T-cell (primary cell): ENCODE measurements around the gene SLC41A3. TPM values are rescaled to one million over a fixed set of nuclear protein-coding genes. Genes with fewer than 3 reads are reported as not detected.
A peak's percentile ranks its signal among the peaks of the same experiment; 100 is the strongest.
"Not testable (repeated sequence)": the region's sequence is repeated elsewhere in the genome, so short reads cannot be mapped to it uniquely, and the experiment has no call there.

ENCODE experiments used
- ATAC-seq, 4 experiments: fragments of 200-7000 bp in 3 of 4; fragments of 150-1000 bp in 1 of 4; cut with Tn5 transposase; replicated peaks in 1 of 4; 1 replicate in 3 of 4; 2 replicates in 1 of 4; pipeline ENCODE4 v1.10.0; 2021; ENCODE audit warnings: moderate library complexity in 3 of 4, mild to moderate bottlenecking in 2 of 4, moderate number of reproducible peaks in 1 of 4
- CTCF ChIA-PET, 2 donors: fragments of 300-600 bp; sonication (Branson Sonifier 250); formaldehyde crosslinking; loops; one replicate each; lab custom pipeline; 2022; ENCODE audit warnings: antibody characterized with exemption in 2 of 2; lab: Charles Lee
- POLR2A ChIA-PET, 2 donors: fragments of 300-600 bp; sonication (Branson Sonifier 250); formaldehyde crosslinking; loops; one replicate each; lab custom pipeline; 2022; ENCODE audit warnings: antibody characterized with exemption in 2 of 2; lab: Charles Lee
- DNase-seq, 35 experiments: peaks; one replicate each; pipeline versions ENCODE4 v3.0.0 to v3.0.0-alpha.2; 2013 to 2023
- H3K27ac ChIP-seq: one replicate; pipeline ENCODE4 v1.5.1; 2013; ENCODE audit warnings: low read length
- H3K27me3 ChIP-seq, 2 experiments: replicated peaks in 1 of 2; 1 replicate in 1 of 2; 2 replicates in 1 of 2; pipeline versions ENCODE4 v1.6.1 to v1.7.0; 2013; ENCODE audit warnings: low read length in 1 of 2, mixed read lengths in 1 of 2; ENCODE audit not compliant: control insufficient read depth in 2 of 2, insufficient read depth in 2 of 2; ENCODE audit errors: extremely low read depth in 1 of 2
- H3K36me3 ChIP-seq, 2 donors: 1 replicate in 1 of 2; 2 replicates in 1 of 2; pipeline versions ENCODE4 v1.6.1 to v1.7.0; 2013; ENCODE audit warnings: low read length in 1 of 2; ENCODE audit not compliant: control insufficient read depth in 2 of 2, insufficient read depth in 1 of 2; ENCODE audit errors: extremely low read depth in 1 of 2
- H3K4me1 ChIP-seq, 2 experiments: 1 replicate in 1 of 2; 2 replicates in 1 of 2; pipeline versions ENCODE4 v1.6.1 to v1.7.0; 2013; ENCODE audit warnings: low read length in 2 of 2, mixed read lengths in 1 of 2; ENCODE audit not compliant: insufficient read depth in 2 of 2, control insufficient read depth in 1 of 2; ENCODE audit errors: extremely low read depth in 1 of 2
- H3K4me3 ChIP-seq, 2 donors: 1 replicate in 1 of 2; 2 replicates in 1 of 2; pipeline versions ENCODE4 v1.5.1 to v1.7.0; 2013; ENCODE audit warnings: mild to moderate bottlenecking in 2 of 2, low read length in 1 of 2, moderate library complexity in 1 of 2; ENCODE audit not compliant: control insufficient read depth in 1 of 2; ENCODE audit errors: extremely low read depth in 1 of 2
- H3K9me3 ChIP-seq: 2 replicates; pipeline ENCODE4 v1.7.0; 2013
- H3K27ac Mint-ChIP-seq, 2 donors: one replicate each; pipeline ENCODE4 v1.8.0; 2020 to 2021; ENCODE audit warnings: mild to moderate bottlenecking in 2 of 2, mixed read lengths in 2 of 2
- H3K27me3 Mint-ChIP-seq, 2 donors: one replicate each; pipeline ENCODE4 v1.8.0; 2021 to 2022; ENCODE audit warnings: mixed read lengths in 2 of 2
- H3K36me3 Mint-ChIP-seq: one replicate; pipeline ENCODE4 v1.8.0; 2021; ENCODE audit warnings: mixed read lengths
- H3K4me1 Mint-ChIP-seq, 3 donors: one replicate each; pipeline ENCODE4 v1.8.0; 2020 to 2022; ENCODE audit warnings: mixed read lengths in 3 of 3, mild to moderate bottlenecking in 1 of 3
- H3K4me3 Mint-ChIP-seq, 3 donors: one replicate each; pipeline ENCODE4 v1.8.0; 2020 to 2022; ENCODE audit warnings: mild to moderate bottlenecking in 3 of 3, mixed read lengths in 3 of 3, moderate library complexity in 3 of 3
- H3K9me3 Mint-ChIP-seq, 3 donors: one replicate each; pipeline ENCODE4 v1.8.0; 2020 to 2022; ENCODE audit warnings: mixed read lengths in 3 of 3
- WGBS: methylation state at CpG from one replicate; pipeline ENCODE4 v1.1.5; 2013; ENCODE audit warnings: missing lambda C conversion rate; ENCODE audit not compliant: insufficient coverage; 5-methylcytosine and 5-hydroxymethylcytosine counted together
- total RNA-seq, 35 experiments: library from RNA in 6 of 35; stranded (reverse) in 6 of 35; fragments of 120-200 nt in 1 of 35; gene quantifications; one replicate each; pipeline versions ENCODE4 v1.2.1 to v1.2.4 and lab custom pipeline; 2013 to 2026

The SLC41A3 gene
- total RNA-seq, 5 donors from 2014 or later (not counting 1 experiment from before 2014, with no cell fraction given): 24.8 to 38.6 (median 34.5) TPM

DNA sequence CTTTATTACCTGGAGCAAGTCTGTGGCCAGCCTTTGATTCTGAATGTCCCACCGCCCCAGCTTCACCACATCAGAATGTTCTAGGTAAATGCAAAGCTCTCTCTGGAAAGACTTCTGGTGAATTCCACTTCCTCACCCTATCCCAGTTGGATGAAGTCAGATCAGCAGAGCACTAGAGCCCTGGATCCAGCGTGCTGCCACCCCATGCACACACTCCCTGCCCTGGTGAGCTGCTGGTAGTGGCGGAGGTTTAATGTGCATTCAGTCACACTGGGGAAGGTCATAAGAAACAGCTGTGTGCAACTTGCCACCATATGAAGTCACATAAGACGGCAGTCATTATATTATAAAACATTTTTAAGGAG is 16.3 kb upstream of the SLC41A3 start:
- Histone ChIP-seq H3K9me3 (no peaks in the 10 kb centered on the region), H3K27me3 (peaks cover 0 to 21% of the 10 kb centered on the region in 2 experiments), H3K36me3 (no peaks in the 10 kb centered on the region), H3K4me1 (no peaks in the 10 kb centered on the region), H3K27ac (no peak overlapping the region), H3K4me3 (no peak overlapping the region)
- WGBS: 100% methylated on average over 1 of the region's 4 CpGs
- Mint-ChIP-seq H3K27ac (no peak overlapping the region), H3K4me1 (no peaks in the 10 kb centered on the region), H3K36me3 (peaks cover 4% of the 10 kb centered on the region), H3K9me3 (peaks cover 0 to 15% (median 8%) of the 10 kb centered on the region in 3 donors), H3K4me3 (no peak overlapping the region), H3K27me3 (peaks cover 0 to 5% of the 10 kb centered on the region in 2 donors)
- DNase-seq (no peak), ATAC-seq (no peak)
- POLR2A ChIA-PET: no interaction called here
- CTCF ChIA-PET: no interaction called here

DNA sequence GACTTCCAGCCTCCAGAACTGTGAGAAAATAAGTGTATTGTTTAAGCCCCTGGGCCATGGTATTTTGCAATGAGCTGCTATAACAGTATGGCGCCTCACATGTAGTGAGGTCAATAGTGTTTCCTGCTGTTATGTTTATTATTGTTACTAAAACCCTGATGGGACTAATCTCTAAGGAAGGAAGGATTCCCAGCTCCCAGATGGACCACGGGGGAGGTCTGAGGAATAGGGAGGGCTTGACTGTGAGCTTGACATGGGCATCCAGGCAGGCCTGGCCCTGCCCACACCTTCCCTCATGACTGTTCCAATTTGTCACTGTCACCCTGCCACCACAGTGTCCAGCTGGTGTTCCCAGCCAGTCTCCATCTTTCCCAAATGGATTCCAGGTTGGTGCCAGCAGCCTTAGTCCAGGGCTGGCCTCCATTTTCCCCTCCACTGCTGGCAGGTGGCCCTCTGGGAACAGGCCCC is 14.5 kb upstream of the SLC41A3 start:
- H3K36me3 Mint-ChIP-seq: peaks cover 10% of the 10 kb centered on the region
- no peaks in the 10 kb centered on the region for H3K36me3 ChIP-seq
- H3K27ac ChIP-seq: no peak overlapping the region
- H3K27ac Mint-ChIP-seq: no peak overlapping the region
- no peaks in the 10 kb centered on the region for H3K4me1 Mint-ChIP-seq
- ChIA-PET CTCF (no interaction called here), POLR2A (no interaction called here)
- WGBS: 80% methylated on average over 1 of the region's 2 CpGs
- no peaks in the 10 kb centered on the region for H3K9me3 ChIP-seq
- H3K9me3 Mint-ChIP-seq: peaks cover 10 to 22% (median 15%) of the 10 kb centered on the region in 3 donors
- H3K4me1 ChIP-seq: no peaks in the 10 kb centered on the region
- H3K27me3 ChIP-seq: peaks cover 0 to 15% of the 10 kb centered on the region in 2 experiments
- DNase-seq: no peak
- H3K4me3 Mint-ChIP-seq: no peak overlapping the region
- no peak overlapping the region for H3K4me3 ChIP-seq
- no peak for ATAC-seq
- H3K27me3 Mint-ChIP-seq: peaks cover 0 to 7% of the 10 kb centered on the region in 2 donors

- DNase-seq: peak in 1 of 35 experiments; percentile 1
- H3K4me1 Mint-ChIP-seq: no peaks in the 10 kb centered on the region
- H3K4me3 ChIP-seq: no peak overlapping the region
- ATAC-seq: no peak
- H3K27ac ChIP-seq: no peak overlapping the region
- POLR2A ChIA-PET: no interaction called here
- H3K27me3 ChIP-seq: peaks cover 0 to 15% of the 10 kb centered on the region in 2 experiments
- H3K4me3 Mint-ChIP-seq: no peak overlapping the region
- CTCF ChIA-PET: no interaction called here
- no peaks in the 10 kb centered on the region for H3K36me3 ChIP-seq
- peaks cover 11 to 22% (median 15%) of the 10 kb centered on the region in 3 donors for H3K9me3 Mint-ChIP-seq
- no peak overlapping the region for H3K27ac Mint-ChIP-seq
- no peaks in the 10 kb centered on the region for H3K4me1 ChIP-seq
- H3K27me3 Mint-ChIP-seq: peaks cover 0 to 8% of the 10 kb centered on the region in 2 donors
- H3K9me3 ChIP-seq: no peaks in the 10 kb centered on the region
- H3K36me3 Mint-ChIP-seq: peaks cover 10% of the 10 kb centered on the region
Observed at GRCh38 chr3:126097801-126098200, 13.9 kb upstream of the SLC41A3 start.

DNA sequence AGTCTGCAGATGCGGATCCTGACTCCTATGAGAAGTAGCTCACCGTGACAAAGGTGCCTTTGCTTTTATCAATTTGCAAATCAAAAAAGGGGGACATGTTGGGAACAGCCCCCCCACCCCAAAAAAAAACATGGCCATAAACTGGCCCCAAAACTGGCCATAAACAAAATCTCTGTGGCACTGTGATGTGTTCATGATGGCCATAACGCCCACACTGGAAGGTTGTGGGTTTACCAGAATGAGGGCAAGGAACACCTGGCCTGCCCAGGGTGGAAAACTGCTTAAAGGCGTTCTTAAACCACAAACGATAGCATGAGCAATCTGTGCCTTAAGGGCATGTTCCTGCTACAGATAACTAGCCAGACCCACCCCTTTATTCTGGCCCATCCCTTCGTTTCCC is 12.3 kb upstream of the SLC41A3 start:
- H3K27me3 ChIP-seq, POLR2A ChIA-PET, H3K4me1 ChIP-seq, H3K9me3 ChIP-seq, H3K36me3 ChIP-seq, ATAC-seq, H3K4me1 Mint-ChIP-seq, H3K27ac ChIP-seq, H3K27me3 Mint-ChIP-seq, H3K27ac Mint-ChIP-seq, H3K4me3 ChIP-seq, H3K4me3 Mint-ChIP-seq, DNase-seq: not testable (repeated sequence)
- peaks cover 10% of the 10 kb centered on the region for H3K36me3 Mint-ChIP-seq
- H3K9me3 Mint-ChIP-seq: peaks cover 11 to 26% (median 16%) of the 10 kb centered on the region in 3 donors
- WGBS: 71% methylated on average over 2 of the region's 6 CpGs
- CTCF ChIA-PET: interaction anchor here in 1 of 2 donors (0.8 kb wide), 1 partner anchor 144 kb away, joined by 3 read pairs; no protein-coding TSS in a partner anchor

DNA sequence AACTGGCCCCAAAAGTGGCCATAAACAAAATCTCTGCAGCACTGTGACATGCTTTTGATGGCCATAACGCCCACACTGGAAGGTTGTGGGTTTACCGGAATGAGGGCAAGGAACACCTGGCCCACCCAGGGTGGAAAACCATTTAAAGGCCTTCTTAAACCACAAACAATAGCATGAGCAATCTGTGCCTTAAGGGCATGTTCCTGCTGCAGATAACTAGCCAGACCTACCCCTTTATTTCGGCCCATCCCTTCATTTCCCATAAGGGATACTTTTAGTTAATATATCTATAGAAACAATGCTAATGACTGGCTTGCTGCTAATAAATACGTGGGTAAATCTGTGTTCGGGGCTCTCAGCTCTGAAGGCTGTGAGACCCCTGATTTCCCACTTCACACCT is 8.2 kb upstream of the SLC41A3 start:
- DNase-seq, POLR2A ChIA-PET, H3K4me1 ChIP-seq, H3K27me3 ChIP-seq, H3K4me3 ChIP-seq, H3K9me3 ChIP-seq, ATAC-seq, H3K4me1 Mint-ChIP-seq, H3K27me3 Mint-ChIP-seq, H3K27ac ChIP-seq, H3K27ac Mint-ChIP-seq, H3K4me3 Mint-ChIP-seq, CTCF ChIA-PET, H3K36me3 ChIP-seq: not testable (repeated sequence)
- Mint-ChIP-seq H3K9me3 (peaks cover 11 to 26% (median 16%) of the 10 kb centered on the region in 3 donors), H3K36me3 (peaks cover 10% of the 10 kb centered on the region)
- WGBS: no CpG with 5 or more reads among the region's 5 CpGs

- Mint-ChIP-seq H3K9me3 (peaks cover 0 to 4% (median 3%) of the 10 kb centered on the region in 3 donors), H3K27me3 (peaks cover 0 to 4% of the 10 kb centered on the region in 2 donors), H3K4me1 (peaks cover 18 to 19% (median 19%) of the 10 kb centered on the region in 3 donors), H3K27ac (no peak overlapping the region), H3K36me3 (no peaks in the 10 kb centered on the region), H3K4me3 (no peak overlapping the region)
- H3K4me1 ChIP-seq: peaks cover 5 to 23% of the 10 kb centered on the region in 2 experiments
- no peaks in the 10 kb centered on the region for H3K27me3 ChIP-seq
- ChIA-PET POLR2A (no interaction called here), CTCF (interaction anchor here in 1 of 2 donors (1.8 kb wide), 1 partner anchor 14 kb away, joined by 4 read pairs; no protein-coding TSS in a partner anchor)
- no peak overlapping the region for H3K4me3 ChIP-seq
- DNase-seq (no peak), ATAC-seq (no peak)
- H3K27ac ChIP-seq: no peak overlapping the region
- WGBS: 75% methylated on average over 1 of the region's 1 CpG
- no peaks in the 10 kb centered on the region for H3K36me3 ChIP-seq
- no peaks in the 10 kb centered on the region for H3K9me3 ChIP-seq
Observed at GRCh38 chr3:126087552-126088175, 3.7 kb upstream of the SLC41A3 start.
